T-cell (primary cell): ENCODE results near the gene IRX2. TPM values are rescaled to one million over a fixed set of nuclear protein-coding genes. Genes with fewer than 3 reads are reported as not detected.

Experiments used
- ATAC-seq, 4 experiments: fragments of 200-7000 bp in 3 of 4; fragments of 150-1000 bp in 1 of 4; cut with Tn5 transposase; replicated peaks in 1 of 4; 1 replicate in 3 of 4; 2 replicates in 1 of 4; pipeline ENCODE4 v1.10.0; 2021; ENCODE audit warnings: moderate library complexity in 3 of 4, mild to moderate bottlenecking in 2 of 4, moderate number of reproducible peaks in 1 of 4
- CTCF ChIA-PET, 2 donors: fragments of 300-600 bp; sonication (Branson Sonifier 250); formaldehyde crosslinking; loops; one replicate each; lab custom pipeline; 2022; ENCODE audit warnings: antibody characterized with exemption in 2 of 2; lab: Charles Lee
- POLR2A ChIA-PET, 2 donors: fragments of 300-600 bp; sonication (Branson Sonifier 250); formaldehyde crosslinking; loops; one replicate each; lab custom pipeline; 2022; ENCODE audit warnings: antibody characterized with exemption in 2 of 2; lab: Charles Lee
- DNase-seq, 35 experiments: peaks; one replicate each; pipeline versions ENCODE4 v3.0.0 to v3.0.0-alpha.2; 2013 to 2023
- H3K27ac ChIP-seq: one replicate; pipeline ENCODE4 v1.5.1; 2013; ENCODE audit warnings: low read length
- H3K27me3 ChIP-seq, 2 experiments: replicated peaks in 1 of 2; 1 replicate in 1 of 2; 2 replicates in 1 of 2; pipeline versions ENCODE4 v1.6.1 to v1.7.0; 2013; ENCODE audit warnings: low read length in 1 of 2, mixed read lengths in 1 of 2; ENCODE audit not compliant: control insufficient read depth in 2 of 2, insufficient read depth in 2 of 2; ENCODE audit errors: extremely low read depth in 1 of 2
- H3K36me3 ChIP-seq, 2 donors: 1 replicate in 1 of 2; 2 replicates in 1 of 2; pipeline versions ENCODE4 v1.6.1 to v1.7.0; 2013; ENCODE audit warnings: low read length in 1 of 2; ENCODE audit not compliant: control insufficient read depth in 2 of 2, insufficient read depth in 1 of 2; ENCODE audit errors: extremely low read depth in 1 of 2
- H3K4me1 ChIP-seq, 2 experiments: 1 replicate in 1 of 2; 2 replicates in 1 of 2; pipeline versions ENCODE4 v1.6.1 to v1.7.0; 2013; ENCODE audit warnings: low read length in 2 of 2, mixed read lengths in 1 of 2; ENCODE audit not compliant: insufficient read depth in 2 of 2, control insufficient read depth in 1 of 2; ENCODE audit errors: extremely low read depth in 1 of 2
- H3K4me3 ChIP-seq, 2 donors: 1 replicate in 1 of 2; 2 replicates in 1 of 2; pipeline versions ENCODE4 v1.5.1 to v1.7.0; 2013; ENCODE audit warnings: mild to moderate bottlenecking in 2 of 2, low read length in 1 of 2, moderate library complexity in 1 of 2; ENCODE audit not compliant: control insufficient read depth in 1 of 2; ENCODE audit errors: extremely low read depth in 1 of 2
- H3K9me3 ChIP-seq: 2 replicates; pipeline ENCODE4 v1.7.0; 2013
- H3K27ac Mint-ChIP-seq, 2 donors: one replicate each; pipeline ENCODE4 v1.8.0; 2020 to 2021; ENCODE audit warnings: mild to moderate bottlenecking in 2 of 2, mixed read lengths in 2 of 2
- H3K27me3 Mint-ChIP-seq, 2 donors: one replicate each; pipeline ENCODE4 v1.8.0; 2021 to 2022; ENCODE audit warnings: mixed read lengths in 2 of 2
- H3K36me3 Mint-ChIP-seq: one replicate; pipeline ENCODE4 v1.8.0; 2021; ENCODE audit warnings: mixed read lengths
- H3K4me1 Mint-ChIP-seq, 3 donors: one replicate each; pipeline ENCODE4 v1.8.0; 2020 to 2022; ENCODE audit warnings: mixed read lengths in 3 of 3, mild to moderate bottlenecking in 1 of 3
- H3K4me3 Mint-ChIP-seq, 3 donors: one replicate each; pipeline ENCODE4 v1.8.0; 2020 to 2022; ENCODE audit warnings: mild to moderate bottlenecking in 3 of 3, mixed read lengths in 3 of 3, moderate library complexity in 3 of 3
- H3K9me3 Mint-ChIP-seq, 3 donors: one replicate each; pipeline ENCODE4 v1.8.0; 2020 to 2022; ENCODE audit warnings: mixed read lengths in 3 of 3
- WGBS: methylation state at CpG from one replicate; pipeline ENCODE4 v1.1.5; 2013; ENCODE audit warnings: missing lambda C conversion rate; ENCODE audit not compliant: insufficient coverage; 5-methylcytosine and 5-hydroxymethylcytosine counted together
- total RNA-seq, 35 experiments: library from RNA in 6 of 35; stranded (reverse) in 6 of 35; fragments of 120-200 nt in 1 of 35; gene quantifications; one replicate each; pipeline versions ENCODE4 v1.2.1 to v1.2.4 and lab custom pipeline; 2013 to 2026

IRX2 gene
- total RNA-seq, 5 donors from 2014 or later (not counting 1 experiment from before 2014, with no cell fraction given) = 0.13 to 0.26 TPM; not detected in 3

- no peaks in the 10 kb centered on the region for H3K36me3 Mint-ChIP-seq
- Histone ChIP-seq H3K9me3 (no peaks in the 10 kb centered on the region), H3K4me3 (no peak overlapping the region), H3K36me3 (no peaks in the 10 kb centered on the region), H3K27ac (no peak overlapping the region), H3K27me3 (no peaks in the 10 kb centered on the region), H3K4me1 (no peaks in the 10 kb centered on the region)
- H3K9me3 Mint-ChIP-seq = peaks cover 0 to 4% (median 0%) of the 10 kb centered on the region in 3 donors
- H3K4me1 Mint-ChIP-seq = no peaks in the 10 kb centered on the region
- H3K27ac Mint-ChIP-seq = no peak overlapping the region
- H3K27me3 Mint-ChIP-seq = peaks cover 2 to 8% of the 10 kb centered on the region in 2 donors
- DNase-seq = no peak
- no peak overlapping the region for H3K4me3 Mint-ChIP-seq
- ChIA-PET CTCF (no interaction called here), POLR2A (no interaction called here)
- 70% methylated on average over 7 of the region's 7 CpGs for WGBS
- ATAC-seq = no peak
Observed at GRCh38 chr5:2722901-2723300, 28.6 kb downstream of the IRX2 start.

GRCh38 chr5:2721385-2722138 lies 29.9 kb downstream of the IRX2 start:
- Mint-ChIP-seq H3K36me3 (no peaks in the 10 kb centered on the region), H3K9me3 (peaks cover 0 to 11% (median 0%) of the 10 kb centered on the region in 3 donors), H3K4me1 (no peaks in the 10 kb centered on the region), H3K27ac (no peak overlapping the region), H3K27me3 (peaks cover 2 to 8% of the 10 kb centered on the region in 2 donors), H3K4me3 (no peak overlapping the region)
- CTCF ChIA-PET = no interaction called here
- 38% methylated on average over 2 of the region's 7 CpGs for WGBS
- no peaks in the 10 kb centered on the region for H3K36me3 ChIP-seq
- no peaks in the 10 kb centered on the region for H3K27me3 ChIP-seq
- DNase-seq (no peak), ATAC-seq (no peak)
- H3K27ac ChIP-seq = no peak overlapping the region
- no peaks in the 10 kb centered on the region for H3K4me1 ChIP-seq
- POLR2A ChIA-PET = no interaction called here
- no peaks in the 10 kb centered on the region for H3K9me3 ChIP-seq
- no peak overlapping the region for H3K4me3 ChIP-seq

DNA sequence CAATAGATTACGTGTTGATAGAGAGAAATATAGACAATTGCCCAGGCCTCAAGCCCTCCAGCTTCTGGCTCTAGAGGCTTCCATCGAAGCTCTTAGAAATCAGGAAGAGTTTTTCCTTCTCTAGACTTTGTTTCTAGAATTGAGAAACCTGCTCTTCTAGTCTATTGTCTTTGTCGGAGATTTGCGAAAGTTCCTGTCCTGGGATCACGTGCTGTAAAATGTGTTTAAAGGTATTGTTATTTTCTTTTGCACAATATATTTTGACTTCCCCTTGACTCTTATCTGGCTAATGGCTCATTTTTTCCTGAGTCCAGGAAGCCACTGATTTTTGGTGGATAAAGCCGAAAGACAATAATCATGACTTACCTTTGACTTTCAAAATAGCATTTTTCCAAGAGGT lies 32.1 kb downstream of the IRX2 start:
- Mint-ChIP-seq H3K4me1 (no peaks in the 10 kb centered on the region), H3K27ac (no peak overlapping the region), H3K9me3 (peaks cover 0 to 11% (median 0%) of the 10 kb centered on the region in 3 donors), H3K27me3 (peaks cover 0 to 8% of the 10 kb centered on the region in 2 donors), H3K4me3 (no peak overlapping the region), H3K36me3 (no peaks in the 10 kb centered on the region)
- ChIA-PET POLR2A (no interaction called here), CTCF (no interaction called here)
- Histone ChIP-seq H3K4me1 (no peaks in the 10 kb centered on the region), H3K27me3 (no peaks in the 10 kb centered on the region), H3K36me3 (no peaks in the 10 kb centered on the region), H3K27ac (no peak overlapping the region), H3K4me3 (no peak overlapping the region), H3K9me3 (no peaks in the 10 kb centered on the region)
- no peak for ATAC-seq
- 92% methylated on average over 2 of the region's 6 CpGs for WGBS
- no peak for DNase-seq

DNA sequence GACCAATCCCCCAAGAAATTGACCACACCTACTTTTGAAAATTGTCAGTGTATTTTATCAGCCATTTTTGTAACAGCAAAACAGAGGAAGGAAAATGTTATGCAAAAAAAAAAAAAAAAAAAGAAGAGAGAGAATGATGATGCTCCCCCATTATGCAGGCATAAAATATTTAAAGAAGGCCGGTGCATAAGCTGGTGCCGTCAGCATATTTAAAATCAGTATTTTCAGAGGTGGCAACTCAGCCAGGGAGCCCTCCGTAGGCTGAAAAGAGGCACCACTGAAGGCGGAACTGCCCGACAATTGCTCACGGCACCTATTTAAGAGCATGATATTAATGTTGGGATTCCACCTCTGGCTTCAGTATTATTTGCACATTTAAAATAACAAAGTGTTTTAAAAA lies 33.4 kb downstream of the IRX2 start:
- ATAC-seq = no peak
- Histone ChIP-seq H3K36me3 (no peaks in the 10 kb centered on the region), H3K4me3 (no peak overlapping the region), H3K27me3 (no peaks in the 10 kb centered on the region), H3K27ac (no peak overlapping the region), H3K4me1 (no peaks in the 10 kb centered on the region), H3K9me3 (no peaks in the 10 kb centered on the region)
- Mint-ChIP-seq H3K4me1 (no peaks in the 10 kb centered on the region), H3K4me3 (no peak overlapping the region), H3K36me3 (no peaks in the 10 kb centered on the region), H3K27ac (no peak overlapping the region), H3K9me3 (peaks cover 0 to 11% (median 0%) of the 10 kb centered on the region in 3 donors), H3K27me3 (peaks cover 0 to 8% of the 10 kb centered on the region in 2 donors)
- no peak for DNase-seq
- CTCF ChIA-PET = interaction anchor here in 1 of 2 donors (0.7 kb wide), 1 partner anchor 25 kb away, joined by 3 read pairs; no protein-coding TSS in a partner anchor
- POLR2A ChIA-PET = no interaction called here
- 67% methylated on average over 2 of the region's 6 CpGs for WGBS

DNA sequence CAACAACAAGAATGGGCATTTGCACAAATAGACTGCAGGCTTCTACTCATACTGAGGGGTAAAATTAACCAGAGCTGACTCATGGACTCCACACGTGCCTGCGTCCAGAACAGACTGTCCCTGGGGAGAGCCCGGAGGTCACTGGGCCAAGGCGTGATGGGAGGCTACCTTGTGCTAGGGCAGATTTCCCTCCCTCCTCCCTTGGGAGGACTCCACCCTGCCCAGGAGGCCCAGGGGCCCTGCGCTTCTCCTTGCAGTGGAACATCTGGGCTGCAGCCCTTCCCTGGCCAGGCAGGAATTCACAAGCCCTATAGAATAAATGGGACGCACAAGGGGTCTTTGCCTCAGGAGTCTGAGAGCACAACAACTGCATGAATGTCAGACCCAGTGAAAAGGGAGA lies 35.6 kb downstream of the IRX2 start:
- 82% methylated on average over 6 of the region's 6 CpGs for whole genome bisulfite sequencing
- H3K27me3 ChIP-seq = no peaks in the 10 kb centered on the region
- Mint-ChIP-seq H3K27ac (no peak overlapping the region), H3K36me3 (no peaks in the 10 kb centered on the region), H3K4me1 (no peaks in the 10 kb centered on the region), H3K27me3 (peaks cover 0 to 8% of the 10 kb centered on the region in 2 donors), H3K9me3 (peaks cover 0 to 11% (median 0%) of the 10 kb centered on the region in 3 donors), H3K4me3 (no peak overlapping the region)
- ATAC-seq = no peak
- H3K4me3 ChIP-seq = no peak overlapping the region
- no peak overlapping the region for H3K27ac ChIP-seq
- H3K9me3 ChIP-seq = no peaks in the 10 kb centered on the region
- no peaks in the 10 kb centered on the region for H3K4me1 ChIP-seq
- DNase-seq = no peak
- no peaks in the 10 kb centered on the region for H3K36me3 ChIP-seq
- POLR2A ChIA-PET = no interaction called here
- CTCF ChIA-PET = no interaction called here

GRCh38 chr5:2714805-2715204 lies 36.7 kb downstream of the IRX2 start:
- WGBS = 98% methylated on average over 5 of the region's 6 CpGs
- no peak for DNase-seq
- no peak for ATAC-seq
- Histone ChIP-seq H3K4me3 (no peak overlapping the region), H3K9me3 (no peaks in the 10 kb centered on the region), H3K27me3 (no peaks in the 10 kb centered on the region), H3K4me1 (no peaks in the 10 kb centered on the region), H3K27ac (no peak overlapping the region), H3K36me3 (no peaks in the 10 kb centered on the region)
- ChIA-PET POLR2A (no interaction called here), CTCF (no interaction called here)
- H3K27me3 Mint-ChIP-seq = peaks cover 0 to 4% of the 10 kb centered on the region in 2 donors
- no peaks in the 10 kb centered on the region for H3K4me1 Mint-ChIP-seq
- no peak overlapping the region for H3K4me3 Mint-ChIP-seq
- no peak overlapping the region for H3K27ac Mint-ChIP-seq
- H3K9me3 Mint-ChIP-seq = peaks cover 0 to 11% (median 0%) of the 10 kb centered on the region in 3 donors
- no peaks in the 10 kb centered on the region for H3K36me3 Mint-ChIP-seq
